HCT116 (cell line): ENCODE measurements around the gene RGS6. TPM values are rescaled to one million over a fixed set of nuclear protein-coding genes. Genes with fewer than 3 reads are reported as not detected.

Source experiments
- ATAC-seq: fragments of 200-7000 bp; cut with Tn5 transposase; 2 replicates; pipeline ENCODE4 v1.9.1; 2020; ENCODE audit warnings: mild to moderate bottlenecking, moderate library complexity
- BruUV-seq: library from RNA; stranded (reverse); fragments of 400-500 nt; replicated peaks from 2 replicates; lab custom pipeline; 2021; lab: Mats Ljungman, UMichigan
- CTCF ChIA-PET: fragments of 300-600 bp; sonication (Branson Sonifier 250); formaldehyde crosslinking; loops from one replicate; lab custom pipeline; 2021; ENCODE audit warnings: antibody characterized with exemption; lab: Charles Lee
- POLR2A ChIA-PET: fragments of 300-600, 350-600 bp; sonication (Branson Sonifier 250); formaldehyde crosslinking; loops from one replicate; lab custom pipeline; 2021; ENCODE audit warnings: antibody characterized with exemption; lab: Charles Lee
- RAD21 ChIA-PET, 2 experiments: fragments of 300-600 bp; sonication (Branson Sonifier 250); formaldehyde crosslinking; loops; one replicate each; lab custom pipeline; 2023; ENCODE audit warnings: low total read pairs in 2 of 2; ENCODE audit not compliant: uncharacterized antibody in 2 of 2, unreplicated experiment in 2 of 2, low non-redundant PET in 1 of 2; lab: Charles Lee
- DNase-seq: peaks from one replicate; pipeline ENCODE4 v3.0.0-alpha.2; 2010; ENCODE audit warnings: low read depth, low spot score
- H2AFZ ChIP-seq: fragments of 200-600 bp; shearing (Covaris generic), sonication (generic); 2 replicates; pipeline ENCODE4 v1.6.1; 2017; ENCODE audit warnings: low read depth, mixed run types, mixed read lengths, antibody characterized with exemption, low read length; ENCODE audit not compliant: poor library complexity, severe bottlenecking
- H3K27ac ChIP-seq: 2 replicates; pipeline ENCODE4 v1.5.1; 2012; ENCODE audit warnings: low read depth, low read length
- H3K27me3 ChIP-seq: fragments of 200-600 bp; sonication (generic); 2 replicates; pipeline ENCODE4 v1.6.1; 2016; ENCODE audit warnings: mixed run types, low read length, mixed read lengths; ENCODE audit not compliant: insufficient read depth
- H3K36me3 ChIP-seq, 2 experiments: fragments of 200-500 bp in 1 of 2; fragments of 200-600 bp in 1 of 2; sonication (Bioruptor generic) in 1 of 2; sonication (generic) in 1 of 2; 2 replicates each; pipeline versions ENCODE4 v1.5.1 to v1.6.1; 2014 to 2016; ENCODE audit warnings: low read length in 2 of 2, inconsistent platforms in 1 of 2, mixed read lengths in 1 of 2, mixed run types in 1 of 2; ENCODE audit not compliant: insufficient read depth in 2 of 2, control insufficient read depth in 1 of 2
- H3K4me1 ChIP-seq, 2 experiments: fragments of 200-600 bp in 1 of 2; sonication (generic) in 1 of 2; 2 replicates each; pipeline versions ENCODE4 v1.5.1 to v1.6.1; 2012 to 2017; ENCODE audit warnings: low read length in 2 of 2, inconsistent platforms in 1 of 2, mild to moderate bottlenecking in 1 of 2, mixed read lengths in 1 of 2, mixed run types in 1 of 2, moderate library complexity in 1 of 2; ENCODE audit not compliant: insufficient read depth in 2 of 2, control insufficient read depth in 1 of 2
- H3K4me2 ChIP-seq: fragments of 200-600 bp; sonication (generic); 2 replicates; pipeline ENCODE4 v1.6.1; 2017; ENCODE audit warnings: mixed run types, low read length, mixed read lengths
- H3K4me3 ChIP-seq, 2 experiments: fragments of 200-600 bp in 1 of 2; sonication (generic) in 1 of 2; replicated peaks in 1 of 2; 2 replicates each; pipeline ENCODE4 v1.5.1; 2011 to 2016; ENCODE audit warnings: low read length in 2 of 2, control low read depth in 1 of 2, low read depth in 1 of 2, mild to moderate bottlenecking in 1 of 2, mixed read lengths in 1 of 2, mixed run types in 1 of 2
- H3K79me2 ChIP-seq: fragments of 200-600 bp; sonication (generic); 2 replicates; pipeline ENCODE4 v1.6.1; 2017; ENCODE audit warnings: mild to moderate bottlenecking, mixed run types, low read length, moderate library complexity, mixed read lengths; ENCODE audit not compliant: insufficient read depth
- H3K9ac ChIP-seq: fragments of 200-600 bp; sonication (generic); 2 replicates; pipeline ENCODE4 v1.6.1; 2016; ENCODE audit warnings: low read length, mixed read lengths
- H3K9me2 ChIP-seq: fragments of 200-600 bp; sonication (generic), shearing (Covaris generic); 2 replicates; pipeline ENCODE4 v1.6.1; 2017; ENCODE audit warnings: mixed run types, mild to moderate bottlenecking, moderate library complexity; ENCODE audit not compliant: insufficient read depth
- H3K9me3 ChIP-seq, 2 experiments: fragments of 200-500 bp in 1 of 2; fragments of 200-600 bp in 1 of 2; sonication (Bioruptor generic) in 1 of 2; sonication (generic) in 1 of 2; 2 replicates each; pipeline ENCODE4 v1.6.1; 2014 to 2017; ENCODE audit warnings: low read length in 2 of 2, mixed read lengths in 2 of 2, inconsistent platforms in 1 of 2, low read depth in 1 of 2, mild to moderate bottlenecking in 1 of 2, mixed run types in 1 of 2, moderate library complexity in 1 of 2; ENCODE audit not compliant: control insufficient read depth in 1 of 2, insufficient read depth in 1 of 2
- H4K20me1 ChIP-seq: fragments of 200-600 bp; sonication (generic), shearing (Covaris generic); 2 replicates; pipeline ENCODE4 v1.6.1; 2017; ENCODE audit warnings: mixed run types, mild to moderate bottlenecking, moderate library complexity; ENCODE audit not compliant: insufficient read depth
- CBX3 ChIP-seq: IDR thresholded peaks from 2 replicates; pipeline ENCODE4 v1.6.1; 2012; ENCODE audit warnings: low read depth
- CEBPB ChIP-seq: IDR thresholded peaks from 2 replicates; pipeline ENCODE4 v1.6.1; 2012; ENCODE audit warnings: low read depth
- EGR1 ChIP-seq: IDR thresholded peaks from 2 replicates; pipeline ENCODE4 v1.6.1; 2012; ENCODE audit warnings: low read depth
- EZH2phosphoT487 ChIP-seq: fragments of 200-600 bp; IDR thresholded peaks from 2 replicates; pipeline ENCODE4 v1.6.1; 2018; ENCODE audit warnings: antibody characterized with exemption, borderline replicate concordance
- FOSL1 ChIP-seq: IDR thresholded peaks from 2 replicates; pipeline ENCODE4 v1.6.1; 2012; ENCODE audit warnings: low read depth
- MAX ChIP-seq: IDR thresholded peaks from 2 replicates; pipeline ENCODE4 v1.6.1; 2012
- POLR2A ChIP-seq: IDR thresholded peaks from 2 replicates; pipeline ENCODE4 v1.7.0; 2011; ENCODE audit warnings: borderline replicate concordance; ENCODE audit not compliant: insufficient read depth, insufficient read length; ENCODE audit errors: extremely low read depth
- POLR2AphosphoS5 ChIP-seq: IDR thresholded peaks from 2 replicates; pipeline ENCODE4 v1.6.1; 2011; ENCODE audit warnings: mild to moderate bottlenecking, low read depth, low read length, moderate library complexity
- TCF7L2 ChIP-seq: IDR thresholded peaks from 2 replicates; pipeline ENCODE4 v1.7.0; 2011; ENCODE audit warnings: borderline replicate concordance, inconsistent platforms; ENCODE audit not compliant: insufficient read depth, insufficient read length; ENCODE audit errors: extremely low read depth
- YY1 ChIP-seq: IDR thresholded peaks from 2 replicates; pipeline ENCODE4 v1.6.1; 2011; ENCODE audit warnings: low read length, low read depth, moderate library complexity, mild to moderate bottlenecking; ENCODE audit not compliant: insufficient replicate concordance; ENCODE audit errors: extremely low read depth
- ZBTB33 ChIP-seq: IDR thresholded peaks from 2 replicates; pipeline ENCODE4 v1.6.1; 2011; ENCODE audit warnings: mild to moderate bottlenecking, low read length, moderate library complexity; ENCODE audit not compliant: insufficient replicate concordance; ENCODE audit errors: extremely low read depth
- ZFX ChIP-seq: fragments of 450-650 bp; IDR thresholded peaks from 2 replicates; pipeline ENCODE4 v1.6.1; 2017
- intact Hi-C: fragments of 100-400 bp; cut with micrococcal nuclease; formaldehyde crosslinking; loops from 2 replicates; pipeline ENCODE4 v1.10.0; 2022
- total RNA-seq: library from RNA; stranded (reverse); gene quantifications from one replicate; pipeline ENCODE4 v1.2.1, GENCODE V29; 2021; ENCODE audit not compliant: unreplicated experiment
- TF ChIP-seq, protein P1 (sequence below): IDR thresholded peaks from 2 replicates; pipeline ENCODE4 v1.6.1; 2012

RGS6 gene
- total RNA-seq, 1 experiment from 2014 or later = 4.7 TPM

DNA sequence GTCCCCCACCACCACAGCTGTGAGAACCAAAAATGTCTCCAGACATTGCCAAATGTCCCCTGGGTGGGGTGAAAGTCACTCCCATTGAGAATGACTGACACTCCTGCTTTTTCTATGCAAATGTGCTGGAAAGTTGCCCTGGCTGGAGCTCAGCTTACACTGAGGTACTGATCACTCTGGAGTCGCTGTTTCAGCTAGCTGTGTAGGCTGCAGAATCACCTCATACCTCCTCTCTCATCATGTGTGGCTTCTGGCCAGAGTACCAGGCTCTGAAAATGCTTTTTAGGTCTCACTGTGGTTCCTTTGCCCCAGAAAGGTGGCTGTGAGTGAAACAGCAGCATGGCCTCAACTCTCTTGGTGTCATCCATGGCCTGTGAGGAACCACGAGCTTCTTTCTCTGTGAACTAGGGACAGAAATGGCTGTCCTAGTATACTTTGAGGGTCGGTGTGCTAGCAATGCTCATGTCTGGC is 547.3 kb downstream of the RGS6 start:
- H2AFZ ChIP-seq = no peak overlapping the region
- no TSS peak for BruUV-seq
- intact Hi-C loops = no loop called here
- no peaks in the 10 kb centered on the region for H3K36me3 ChIP-seq
- ATAC-seq (no peak), DNase-seq (no peak)
- no peak for TF ChIP-seq MAX
- no peak for TF ChIP-seq YY1
- no peak for TF ChIP-seq ZFX
- TF ChIP-seq EGR1 = no peak
- no peak for TF ChIP-seq CEBPB
- TF ChIP-seq FOSL1 = no peak
- TF ChIP-seq TCF7L2 = no peak
- no peak for TF ChIP-seq POLR2A
- no peak for TF ChIP-seq CBX3
- no peak for TF ChIP-seq ZBTB33
- no peak for TF ChIP-seq POLR2AphosphoS5
- TF ChIP-seq, protein P1, sequence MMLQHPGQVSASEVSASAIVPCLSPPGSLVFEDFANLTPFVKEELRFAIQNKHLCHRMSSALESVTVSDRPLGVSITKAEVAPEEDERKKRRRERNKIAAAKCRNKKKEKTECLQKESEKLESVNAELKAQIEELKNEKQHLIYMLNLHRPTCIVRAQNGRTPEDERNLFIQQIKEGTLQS = no peak
- TF ChIP-seq EZH2phosphoT487 = no peak
- H3K4me1 ChIP-seq = peaks cover 22 to 30% of the 10 kb centered on the region in 2 experiments
- CTCF ChIA-PET = no interaction called here
- H3K27ac ChIP-seq = no peak overlapping the region
- POLR2A ChIA-PET = no interaction called here
- no peak overlapping the region for H3K9ac ChIP-seq
- RAD21 ChIA-PET = no interaction called here
- H3K4me3 ChIP-seq = no peak overlapping the region
- no peaks in the 10 kb centered on the region for H3K79me2 ChIP-seq
- H3K27me3 ChIP-seq = no peaks in the 10 kb centered on the region
- no peaks in the 10 kb centered on the region for H4K20me1 ChIP-seq
- peaks cover 0 to 6% of the 10 kb centered on the region in 2 experiments; a peak in 1 of 4 replicates for H3K9me3 ChIP-seq
- H3K4me2 ChIP-seq = no peak overlapping the region; the same call in 1 of the 2 replicates
- H3K9me2 ChIP-seq = no peaks in the 10 kb centered on the region
